HCT116 (cell line): Measurements from ENCODE around the gene PPIC.

ENCODE experiments used
- CBX3 ChIP-seq: IDR thresholded peaks from 2 replicates; pipeline ENCODE4 v1.6.1; 2012; ENCODE audit warnings: low read depth
- EZH2 ChIP-seq: fragments of 200-600 bp; sonication (generic); IDR thresholded peaks from 2 replicates; pipeline ENCODE4 v1.6.1; 2017; ENCODE audit warnings: antibody characterized with exemption, mixed run types
- EZH2phosphoT487 ChIP-seq: fragments of 200-600 bp; IDR thresholded peaks from 2 replicates; pipeline ENCODE4 v1.6.1; 2018; ENCODE audit warnings: antibody characterized with exemption, borderline replicate concordance
- POLR2AphosphoS5 ChIP-seq: IDR thresholded peaks from 2 replicates; pipeline ENCODE4 v1.6.1; 2011; ENCODE audit warnings: mild to moderate bottlenecking, low read depth, low read length, moderate library complexity
- YY1 ChIP-seq: IDR thresholded peaks from 2 replicates; pipeline ENCODE4 v1.6.1; 2011; ENCODE audit warnings: low read length, low read depth, moderate library complexity, mild to moderate bottlenecking; ENCODE audit not compliant: insufficient replicate concordance; ENCODE audit errors: extremely low read depth

DNA sequence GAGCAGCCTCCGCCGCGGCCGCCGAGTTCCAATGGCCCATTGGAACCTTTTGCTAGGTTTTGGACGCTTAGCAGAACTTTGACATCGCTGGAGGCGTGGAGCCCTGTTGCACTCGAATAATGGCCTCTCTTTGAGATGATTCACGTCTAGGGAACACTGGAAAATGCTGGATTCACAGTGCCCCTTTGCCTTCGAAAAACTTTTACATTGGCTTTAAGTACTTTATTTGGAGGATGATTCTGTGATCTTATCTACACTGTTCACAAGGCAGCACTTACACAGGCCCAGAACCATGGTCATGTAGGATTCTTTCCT is 536 bp upstream of the PPIC start:
- TF ChIP-seq POLR2AphosphoS5, result no peak
- no peak for TF ChIP-seq CBX3
- TF ChIP-seq EZH2phosphoT487, result no peak
- TF ChIP-seq EZH2, result no peak
- peak; percentile 21 for TF ChIP-seq YY1
